ENCODE measurements around the gene METTL25.

- no peak for TF ChIP-seq CTCF (optimal IDR thresholded peaks at IDR 0.05 in 1 of 3, IDR thresholded peaks at IDR 0.05 in 1 of 3, conservative IDR thresholded peaks at IDR 0.05 in 1 of 3; ENCODE audit: extremely low read depth in 1 of 3, insufficient read depth in 2 of 3, low read length in 3 of 3)
- TF ChIP-seq EZH2 (IDR thresholded peaks at IDR 0.05; ENCODE audit: low read length): no peak
Observed at GRCh38 chr12:82438356-82438755, 80.0 kb downstream of the METTL25 start.
